CD14-positive monocyte (primary cell): Measurements from ENCODE around the gene TBX2. TPM values are rescaled to one million over a fixed set of nuclear protein-coding genes. Genes with fewer than 3 reads are reported as not detected.
A peak's percentile ranks its signal among the peaks of the same experiment; 100 is the strongest.

Source experiments
- DNase-seq, 3 donors: peaks; one replicate each; pipeline ENCODE4 v3.0.0-alpha.2; 2011 to 2022
- H2AFZ ChIP-seq: 2 replicates; pipeline ENCODE4 v1.6.0; 2012; ENCODE audit warnings: mild to moderate bottlenecking, low read depth, low read length, inconsistent platforms; ENCODE audit not compliant: insufficient read depth, poor library complexity, severe bottlenecking
- H3K27ac ChIP-seq, 2 donors: 1 replicate in 1 of 2; 2 replicates in 1 of 2; pipeline ENCODE4 v1.5.1; 2012 to 2013; ENCODE audit warnings: low read length in 2 of 2, control low read depth in 1 of 2, inconsistent platforms in 1 of 2, low read depth in 1 of 2, mild to moderate bottlenecking in 1 of 2
- H3K27me3 ChIP-seq, 2 donors: one replicate each; pipeline versions ENCODE4 v1.6.0 to v1.6.1; 2011 to 2013; ENCODE audit warnings: low read length in 2 of 2; ENCODE audit not compliant: control insufficient read depth in 2 of 2, insufficient read depth in 2 of 2
- H3K36me3 ChIP-seq, 2 donors: replicated peaks in 1 of 2; 1 replicate in 1 of 2; 2 replicates in 1 of 2; pipeline versions ENCODE4 v1.5.1 to v1.6.1; 2012 to 2013; ENCODE audit warnings: low read length in 2 of 2, control low read depth in 1 of 2, inconsistent platforms in 1 of 2, mild to moderate bottlenecking in 1 of 2; ENCODE audit not compliant: insufficient read depth in 2 of 2, control insufficient read depth in 1 of 2
- H3K4me1 ChIP-seq, 2 donors: 1 replicate in 1 of 2; 2 replicates in 1 of 2; pipeline versions ENCODE4 v1.5.1 to v1.6.1; 2012 to 2013; ENCODE audit warnings: low read length in 2 of 2, control low read depth in 1 of 2, inconsistent platforms in 1 of 2, mild to moderate bottlenecking in 1 of 2, moderate library complexity in 1 of 2; ENCODE audit not compliant: insufficient read depth in 2 of 2, control insufficient read depth in 1 of 2
- H3K4me2 ChIP-seq: replicated peaks from 2 replicates; pipeline ENCODE3; 2012; ENCODE audit warnings: low read length, moderate library complexity, mild to moderate bottlenecking; ENCODE audit not compliant: poor library complexity, severe bottlenecking; ENCODE audit errors: extremely low read depth
- H3K4me3 ChIP-seq, 3 experiments: fragments of 200-600 bp in 1 of 3; sonication (generic) in 1 of 3; replicated peaks in 1 of 3; 1 replicate in 2 of 3; 2 replicates in 1 of 3; pipeline ENCODE4 v1.5.1; 2011 to 2013; ENCODE audit warnings: low read length in 3 of 3, mild to moderate bottlenecking in 3 of 3, control low read depth in 2 of 3, low read depth in 2 of 3, inconsistent platforms in 1 of 3, moderate library complexity in 1 of 3
- H3K79me2 ChIP-seq: 2 replicates; pipeline ENCODE4 v1.6.0; 2012; ENCODE audit warnings: mild to moderate bottlenecking, control low read depth, inconsistent platforms, low read length, moderate library complexity; ENCODE audit not compliant: insufficient read depth
- H3K9ac ChIP-seq: 2 replicates; pipeline ENCODE4 v1.6.0; 2017; ENCODE audit warnings: low read length, mild to moderate bottlenecking; ENCODE audit not compliant: insufficient read depth, poor library complexity, severe bottlenecking
- H3K9me3 ChIP-seq, 2 donors: replicated peaks in 1 of 2; 1 replicate in 1 of 2; 2 replicates in 1 of 2; pipeline versions ENCODE4 v1.5.1 to v1.6.1; 2012 to 2013; ENCODE audit warnings: low read length in 2 of 2, control low read depth in 1 of 2; ENCODE audit not compliant: control insufficient read depth in 1 of 2, insufficient read depth in 1 of 2
- H4K20me1 ChIP-seq: 2 replicates; pipeline ENCODE4 v1.6.0; 2012; ENCODE audit warnings: mild to moderate bottlenecking, low read length, control low read depth, moderate library complexity; ENCODE audit not compliant: insufficient read depth
- H3K27ac Mint-ChIP-seq, 7 donors: one replicate each; pipeline ENCODE4 v1.8.0; 2020; ENCODE audit warnings: mild to moderate bottlenecking in 7 of 7, mixed read lengths in 7 of 7, moderate library complexity in 6 of 7, inconsistent platforms in 2 of 7
- H3K27me3 Mint-ChIP-seq, 3 donors: one replicate each; pipeline ENCODE4 v1.8.0; 2021 to 2022; ENCODE audit warnings: low read depth in 3 of 3, mild to moderate bottlenecking in 3 of 3, mixed read lengths in 3 of 3, moderate library complexity in 3 of 3, inconsistent platforms in 1 of 3
- H3K36me3 Mint-ChIP-seq, 2 donors: one replicate each; pipeline ENCODE4 v1.8.0; 2020; ENCODE audit warnings: mixed read lengths in 2 of 2, inconsistent platforms in 1 of 2, mild to moderate bottlenecking in 1 of 2
- H3K4me1 Mint-ChIP-seq: one replicate; pipeline ENCODE4 v1.8.0; 2020; ENCODE audit warnings: mild to moderate bottlenecking, mixed read lengths
- H3K4me3 Mint-ChIP-seq, 2 donors: one replicate each; pipeline ENCODE4 v1.8.0; 2020; ENCODE audit warnings: mild to moderate bottlenecking in 2 of 2, mixed read lengths in 2 of 2, moderate library complexity in 1 of 2
- H3K9me3 Mint-ChIP-seq, 7 donors: one replicate each; pipeline ENCODE4 v1.8.0; 2020 to 2022; ENCODE audit warnings: mixed read lengths in 7 of 7, mild to moderate bottlenecking in 6 of 7, moderate library complexity in 6 of 7, inconsistent platforms in 2 of 7
- CTCF ChIP-seq: fragments of 200-600 bp; IDR thresholded peaks from one replicate; pipeline ENCODE4 v1.8.0; 2022; ENCODE audit warnings: antibody characterized with exemption, mild to moderate bottlenecking
- WGBS: methylation state at CpG from one replicate; pipeline ENCODE4 v1.1.5; 2013; ENCODE audit warnings: missing lambda C conversion rate; ENCODE audit not compliant: insufficient coverage; 5-methylcytosine and 5-hydroxymethylcytosine counted together
- intact Hi-C, 2 donors: fragments of 100-400 bp; cut with micrococcal nuclease; formaldehyde crosslinking; loops; one replicate each; pipeline versions ENCODE4 v1.15.0 to v1.15.1; 2023
- polyA plus RNA-seq, 3 donors: library from polyadenylated mRNA; depleted of rRNA in 1 of 3; unstranded in 2 of 3; stranded (reverse) in 1 of 3; fragments of 300-500 nt in 2 of 3; fragments of >200 nt in 1 of 3; fragmentation: Illumina TruSeq in 2 of 3; gene quantifications; 1 replicate in 2 of 3; 2 replicates in 1 of 3; pipeline ENCODE4 v1.2.3, GENCODE V29; 2012 to 2021

TBX2 gene
- polyA plus RNA-seq, 3 donors: 0.03 TPM; not detected in 2

GRCh38 chr17:61366715-61367413, 32.8 kb upstream of the TBX2 start:
- TF ChIP-seq CTCF: no peak
- H3K27ac Mint-ChIP-seq: peak overlapping the region in 1 of 7 donors; percentile 42
- H3K4me1 ChIP-seq: no peaks in the 10 kb centered on the region

GRCh38 chr17:61368049-61368831, 31.4 kb upstream of the TBX2 start:
- Mint-ChIP-seq H3K9me3 (no peaks in the 10 kb centered on the region), H3K27me3 (peaks cover 1 to 5% (median 3%) of the 10 kb centered on the region in 3 donors), H3K36me3 (peaks cover 0 to 2% of the 10 kb centered on the region in 2 donors), H3K4me1 (peaks cover 1% of the 10 kb centered on the region), H3K27ac (no peak overlapping the region), H3K4me3 (no peak overlapping the region)
- intact Hi-C loops: no loop called here
- Histone ChIP-seq H3K79me2 (no peaks in the 10 kb centered on the region), H3K27me3 (no peaks in the 10 kb centered on the region), H3K4me2 (no peak overlapping the region), H2AFZ (no peak overlapping the region), H3K27ac (no peak overlapping the region), H3K9me3 (no peaks in the 10 kb centered on the region), H4K20me1 (no peaks in the 10 kb centered on the region), H3K4me1 (peaks cover under 1 to 3% of the 10 kb centered on the region in 2 donors), H3K36me3 (no peaks in the 10 kb centered on the region), H3K4me3 (no peak overlapping the region), H3K9ac (no peak overlapping the region)
- WGBS: 98% methylated on average over 27 of the region's 27 CpGs
- no peak for TF ChIP-seq CTCF
- DNase-seq: no peak

More at GRCh38 chr17:61366715-61367413, 32.8 kb upstream of the TBX2 start:
- Histone ChIP-seq H3K27ac (no peak overlapping the region), H2AFZ (no peak overlapping the region), H3K27me3 (no peaks in the 10 kb centered on the region), H4K20me1 (no peaks in the 10 kb centered on the region), H3K4me3 (no peak overlapping the region), H3K9ac (no peak overlapping the region), H3K9me3 (no peaks in the 10 kb centered on the region), H3K36me3 (no peaks in the 10 kb centered on the region), H3K79me2 (no peaks in the 10 kb centered on the region), H3K4me2 (no peak overlapping the region)
- H3K27me3 Mint-ChIP-seq: peaks cover 1 to 5% (median 5%) of the 10 kb centered on the region in 3 donors
- H3K4me3 Mint-ChIP-seq: no peak overlapping the region
- peaks cover 0 to under 1% of the 10 kb centered on the region in 2 donors for H3K36me3 Mint-ChIP-seq
- intact Hi-C loops: no loop called here
- DNase-seq: no peak
- 81% methylated on average over 12 of the region's 19 CpGs for WGBS
- no peaks in the 10 kb centered on the region for H3K4me1 Mint-ChIP-seq
- H3K9me3 Mint-ChIP-seq: no peaks in the 10 kb centered on the region
